OCI-LY1 (cell line): ENCODE results near the gene LSAMP.

ENCODE experiments used
- CTCF ChIP-seq: fragments of 200-600 bp; sonication (generic), shearing (Covaris generic); IDR thresholded peaks from 2 replicates; pipeline ENCODE4 v1.5.1; 2017; ENCODE audit warnings: mild to moderate bottlenecking, antibody characterized with exemption, low read length, moderate library complexity, mixed read lengths
- EZH2 ChIP-seq: fragments of 200-600 bp; sonication (generic), shearing (Covaris generic); IDR thresholded peaks from 2 replicates; pipeline ENCODE4 v1.8.0; 2017; ENCODE audit warnings: borderline replicate concordance, mixed run types, mild to moderate bottlenecking, antibody characterized with exemption, low read length, moderate library complexity, mixed read lengths

- no peak for TF ChIP-seq EZH2
- no peak for TF ChIP-seq CTCF
Observed at GRCh38 chr3:115834068-115834467, 611.2 kb downstream of the LSAMP start.
